ENCODE results near the gene SLC7A8. TPM values are rescaled to one million over a fixed set of nuclear protein-coding genes. Genes with fewer than 3 reads are reported as not detected.

SLC7A8 gene
- total RNA-seq, 2 experiments from 2014 or later, result 4.0 to 11.4 TPM

- Histone ChIP-seq H3K36me3 (ENCODE audit: insufficient read depth, low read length) (no peaks in the 10 kb centered on the region), H3K4me2 (ENCODE audit: low read length) (no peak overlapping the region), H3K9me2 (ENCODE audit: insufficient read depth, low read length) (no peaks in the 10 kb centered on the region), H2AFZ (ENCODE audit: low read length) (no peak overlapping the region), H4K20me1 (ENCODE audit: insufficient read depth, low read length) (no peaks in the 10 kb centered on the region), H3K79me2 (ENCODE audit: insufficient read depth, low read depth, low read length) (no peaks in the 10 kb centered on the region), H3K27ac (ENCODE audit: low read depth, low read length, poor library complexity, severe bottlenecking) (no peak overlapping the region), H3K4me3 (ENCODE audit: low read depth, low read length, poor library complexity, severe bottlenecking) (no peak overlapping the region), H3K4me1 (ENCODE audit: insufficient read depth, low read length, poor library complexity, severe bottlenecking) (peaks cover 9% of the 10 kb centered on the region), H3K9me3 (ENCODE audit: low read length) (no peaks in the 10 kb centered on the region)
- no TSS peak for BruUV-seq (replicated peaks)
- DNase-seq (ENCODE audit: low spot score), result no peak
- ChIA-PET CTCF (ENCODE audit: unreplicated experiment) (interaction anchor here (2.1 kb wide), 1 partner anchor 55 kb away, joined by 6 read pairs; no protein-coding TSS in a partner anchor), POLR2A (interaction anchor here (1.0 to 2.6 kb wide), 4 partner anchors 9 to 312 kb away, joined by 3 to 10 read pairs (median 5); partner anchors contain the start of gene SLC7A8)
- TF ChIP-seq EZH2phosphoT487 (IDR thresholded peaks at IDR 0.05; ENCODE audit: borderline replicate concordance, low read depth, low read length), result no peak
- TF ChIP-seq, protein P1, sequence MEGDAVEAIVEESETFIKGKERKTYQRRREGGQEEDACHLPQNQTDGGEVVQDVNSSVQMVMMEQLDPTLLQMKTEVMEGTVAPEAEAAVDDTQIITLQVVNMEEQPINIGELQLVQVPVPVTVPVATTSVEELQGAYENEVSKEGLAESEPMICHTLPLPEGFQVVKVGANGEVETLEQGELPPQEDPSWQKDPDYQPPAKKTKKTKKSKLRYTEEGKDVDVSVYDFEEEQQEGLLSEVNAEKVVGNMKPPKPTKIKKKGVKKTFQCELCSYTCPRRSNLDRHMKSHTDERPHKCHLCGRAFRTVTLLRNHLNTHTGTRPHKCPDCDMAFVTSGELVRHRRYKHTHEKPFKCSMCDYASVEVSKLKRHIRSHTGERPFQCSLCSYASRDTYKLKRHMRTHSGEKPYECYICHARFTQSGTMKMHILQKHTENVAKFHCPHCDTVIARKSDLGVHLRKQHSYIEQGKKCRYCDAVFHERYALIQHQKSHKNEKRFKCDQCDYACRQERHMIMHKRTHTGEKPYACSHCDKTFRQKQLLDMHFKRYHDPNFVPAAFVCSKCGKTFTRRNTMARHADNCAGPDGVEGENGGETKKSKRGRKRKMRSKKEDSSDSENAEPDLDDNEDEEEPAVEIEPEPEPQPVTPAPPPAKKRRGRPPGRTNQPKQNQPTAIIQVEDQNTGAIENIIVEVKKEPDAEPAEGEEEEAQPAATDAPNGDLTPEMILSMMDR (conservative IDR thresholded peaks at IDR 0.05; ENCODE audit: low read length), result no peak
- intact Hi-C loops (cut with micrococcal nuclease; ENCODE audit: unreplicated experiment), result no loop called here
Observed at GRCh38 chr14:23175823-23176222, 7.6 kb downstream of the SLC7A8 start.

- no peaks in the 10 kb centered on the region for H3K36me3 ChIP-seq (ENCODE audit: insufficient read depth, low read length)
- H3K4me1 ChIP-seq (ENCODE audit: insufficient read depth, low read length, poor library complexity, severe bottlenecking), result peaks cover 9% of the 10 kb centered on the region
- no peaks in the 10 kb centered on the region for H3K9me3 ChIP-seq (ENCODE audit: low read length)
- no peak overlapping the region for H3K4me3 ChIP-seq (ENCODE audit: low read depth, low read length, poor library complexity, severe bottlenecking)
- no peaks in the 10 kb centered on the region for H4K20me1 ChIP-seq (ENCODE audit: insufficient read depth, low read length)
- no peak overlapping the region for H3K27ac ChIP-seq (ENCODE audit: low read depth, low read length, poor library complexity, severe bottlenecking)
- ChIA-PET POLR2A (interaction anchor here (0.6 to 2.6 kb wide), 3 partner anchors 10 to 20 kb away, joined by 3 to 10 read pairs (median 10); partner anchors contain the start of gene SLC7A8), CTCF (ENCODE audit: unreplicated experiment) (no interaction called here)
- BruUV-seq (replicated peaks), result no TSS peak
- TF ChIP-seq EZH2phosphoT487 (IDR thresholded peaks at IDR 0.05; ENCODE audit: borderline replicate concordance, low read depth, low read length), result no peak
- TF ChIP-seq, protein P1 (conservative IDR thresholded peaks at IDR 0.05; ENCODE audit: low read length), result no peak
- H3K9me2 ChIP-seq (ENCODE audit: insufficient read depth, low read length), result no peaks in the 10 kb centered on the region
- H2AFZ ChIP-seq (ENCODE audit: low read length), result no peak overlapping the region
- intact Hi-C loops (cut with micrococcal nuclease; ENCODE audit: unreplicated experiment), result no loop called here
- H3K4me2 ChIP-seq (ENCODE audit: low read length), result no peak overlapping the region
- no peaks in the 10 kb centered on the region for H3K79me2 ChIP-seq (ENCODE audit: insufficient read depth, low read depth, low read length)
- no peak for DNase-seq (ENCODE audit: low spot score)
Observed at GRCh38 chr14:23174296-23175184, 8.9 kb downstream of the SLC7A8 start.
